Stimulated activated memory B cell treated with anti-CD40 and anti-IgM and Interleukin-4, amounts not matched to agents 10 μg/mL and 1 μg/mL and 100 μg/mL, for 72 hours (primary cell): ENCODE data around the gene ABAT.
"Not testable (repeated sequence)": the region's sequence is repeated elsewhere in the genome, so short reads cannot be mapped to it uniquely, and the experiment has no call there.

Source experiments
- ATAC-seq: fragments of 150-1000 bp; cut with Tn5 transposase; 2 replicates; pipeline ENCODE4 v1.10.0; 2021
- H3K27ac Mint-ChIP-seq: one replicate; pipeline ENCODE4 v1.8.0; 2022; ENCODE audit warnings: mild to moderate bottlenecking, mixed read lengths
- H3K27me3 Mint-ChIP-seq: one replicate; pipeline ENCODE4 v1.8.0; 2022; ENCODE audit warnings: mixed read lengths
- H3K36me3 Mint-ChIP-seq: one replicate; pipeline ENCODE4 v1.8.0; 2022; ENCODE audit warnings: mixed read lengths
- H3K4me1 Mint-ChIP-seq: one replicate; pipeline ENCODE4 v1.8.0; 2022; ENCODE audit warnings: mixed read lengths
- H3K4me3 Mint-ChIP-seq: one replicate; pipeline ENCODE4 v1.8.0; 2022; ENCODE audit warnings: mild to moderate bottlenecking, moderate library complexity, mixed read lengths
- H3K9me3 Mint-ChIP-seq: one replicate; pipeline ENCODE4 v1.8.0; 2022; ENCODE audit warnings: mixed read lengths

Gene ABAT

DNA sequence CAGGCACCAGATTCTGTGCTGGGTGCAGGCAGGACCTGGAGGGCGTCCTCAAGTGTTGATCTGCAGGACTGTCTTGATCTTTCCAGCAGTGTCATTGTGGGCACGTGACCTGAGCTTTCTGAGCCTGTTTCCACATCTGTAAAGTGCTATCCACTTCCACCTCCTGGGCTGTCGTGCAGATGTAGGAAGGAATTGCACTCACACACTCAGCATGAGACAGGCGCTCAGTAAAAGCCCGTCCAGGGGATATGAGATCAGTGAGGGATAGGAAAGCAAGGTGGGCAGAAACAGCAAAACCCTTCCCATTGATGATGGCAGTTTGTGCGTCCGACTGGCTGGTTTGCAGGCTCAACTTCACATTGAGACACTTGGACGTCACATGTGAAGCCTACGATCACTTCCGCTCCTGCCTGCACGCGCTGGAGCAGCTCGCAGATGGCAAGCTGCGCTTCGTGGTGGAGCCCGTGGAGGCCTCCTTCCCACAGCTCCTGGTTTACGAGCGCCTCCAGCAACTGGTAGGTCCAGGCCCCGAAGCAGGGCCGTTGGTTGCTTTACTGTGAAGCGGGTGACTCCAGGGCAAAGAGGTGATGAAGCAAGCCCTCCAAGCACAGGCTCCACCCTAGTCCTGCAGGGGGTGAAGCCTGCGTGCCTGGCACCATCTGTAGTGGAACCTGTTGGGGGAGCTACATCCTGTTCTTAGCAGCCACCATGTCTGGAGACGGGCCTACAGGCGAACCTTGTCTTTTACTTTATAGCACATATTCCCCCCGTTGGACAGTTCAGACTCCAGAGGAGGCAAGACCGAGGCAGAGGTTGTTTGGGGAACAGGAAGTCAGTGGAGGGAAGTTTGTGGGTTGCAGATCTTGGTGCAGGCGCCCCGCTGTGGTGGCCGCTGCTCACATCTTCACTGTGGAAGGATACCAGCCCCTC lies 29.9 kb upstream of the ABAT start:
- peak; percentile 20 for ATAC-seq
- Mint-ChIP-seq H3K36me3 (peaks cover 79% of the 10 kb centered on the region), H3K27ac (no peak overlapping the region), H3K4me3 (no peak overlapping the region), H3K27me3 (no peaks in the 10 kb centered on the region), H3K4me1 (peaks cover 5% of the 10 kb centered on the region), H3K9me3 (no peaks in the 10 kb centered on the region)

DNA sequence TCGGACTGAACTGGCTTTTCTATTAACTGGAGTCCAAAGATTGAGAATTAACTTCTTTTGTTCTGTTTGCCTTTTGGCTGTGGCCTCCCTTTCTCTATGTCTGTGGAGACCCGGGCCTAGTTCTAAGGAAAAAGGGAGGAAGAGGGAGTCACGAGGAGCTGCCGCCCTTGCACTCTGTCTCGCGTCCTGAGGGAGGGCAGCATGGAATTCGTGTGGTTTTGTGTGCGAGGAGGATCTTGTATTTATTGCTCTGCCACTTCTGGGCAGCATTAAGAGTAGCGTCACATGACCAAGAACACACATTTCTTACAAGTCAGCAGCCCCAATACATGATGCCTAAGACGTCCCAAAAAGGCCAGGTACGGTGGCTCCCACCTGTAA lies 29.3 kb upstream of the ABAT start:
- ATAC-seq, result no peak
- Mint-ChIP-seq H3K9me3 (no peaks in the 10 kb centered on the region), H3K27ac (no peak overlapping the region), H3K36me3 (peaks cover 72% of the 10 kb centered on the region), H3K27me3 (no peaks in the 10 kb centered on the region), H3K4me1 (peaks cover 5% of the 10 kb centered on the region), H3K4me3 (no peak overlapping the region)

DNA sequence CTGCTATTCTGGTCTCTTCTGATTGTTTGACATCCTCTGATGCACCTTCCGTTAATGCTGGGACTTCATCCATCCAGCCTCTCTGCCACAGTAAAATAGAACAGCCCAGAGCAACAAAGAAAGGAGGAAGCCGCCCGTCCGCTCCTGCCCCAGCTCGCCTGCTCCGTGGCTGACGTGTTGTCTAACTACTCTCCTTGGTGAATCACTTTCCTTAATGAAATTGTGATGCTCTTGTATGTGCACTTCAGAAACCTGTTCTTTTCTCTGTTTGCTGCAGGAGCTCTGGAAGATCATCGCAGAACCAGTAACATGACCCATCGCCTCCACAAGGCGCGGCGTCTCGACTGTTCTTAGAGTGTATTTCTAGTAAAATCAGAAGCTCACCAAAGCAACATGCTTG lies 28.6 kb upstream of the ABAT start:
- no peak for ATAC-seq
- H3K4me1 Mint-ChIP-seq, result peaks cover 5% of the 10 kb centered on the region
- H3K27ac Mint-ChIP-seq, result no peak overlapping the region
- H3K9me3 Mint-ChIP-seq, result no peaks in the 10 kb centered on the region
- H3K27me3 Mint-ChIP-seq, result no peaks in the 10 kb centered on the region
- H3K4me3 Mint-ChIP-seq, result no peak overlapping the region
- peaks cover 67% of the 10 kb centered on the region for H3K36me3 Mint-ChIP-seq

DNA sequence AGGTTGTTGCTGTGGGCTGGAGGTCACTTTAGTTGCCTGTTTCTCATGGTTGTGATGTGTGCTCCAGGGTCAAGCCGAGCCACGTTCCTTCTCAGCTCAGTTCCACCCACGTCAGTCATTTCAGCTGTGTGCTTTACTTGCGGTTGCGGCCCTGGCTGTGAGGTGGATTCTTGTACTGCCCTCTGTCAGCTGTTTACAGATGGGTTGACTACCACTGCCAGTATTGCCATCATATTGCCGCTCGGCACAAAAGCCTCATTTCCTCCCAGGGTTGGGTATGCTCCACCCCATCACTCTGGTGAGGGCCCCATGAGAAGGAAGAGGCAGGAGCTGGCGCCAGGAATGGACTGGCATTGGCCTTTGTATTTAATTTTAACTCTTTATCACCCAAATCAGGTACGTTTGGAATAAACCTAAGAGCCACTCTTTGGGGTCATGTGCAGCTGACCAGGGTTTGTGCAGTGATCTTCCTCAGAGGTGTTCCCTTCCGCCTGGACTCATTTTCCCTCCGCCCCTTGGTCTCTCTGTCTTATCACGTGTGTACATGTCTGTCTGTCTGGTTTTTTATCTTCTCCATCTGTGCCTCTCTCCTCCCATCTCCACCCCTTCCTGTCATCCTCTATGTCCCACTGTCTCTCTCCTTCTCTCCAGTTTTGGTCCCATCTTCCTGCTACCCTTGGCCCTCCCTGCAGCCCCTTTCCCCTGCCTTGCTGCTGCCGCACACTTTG lies 27.9 kb upstream of the ABAT start:
- Mint-ChIP-seq H3K27ac (no peak overlapping the region), H3K4me1 (peaks cover 5% of the 10 kb centered on the region)

DNA sequence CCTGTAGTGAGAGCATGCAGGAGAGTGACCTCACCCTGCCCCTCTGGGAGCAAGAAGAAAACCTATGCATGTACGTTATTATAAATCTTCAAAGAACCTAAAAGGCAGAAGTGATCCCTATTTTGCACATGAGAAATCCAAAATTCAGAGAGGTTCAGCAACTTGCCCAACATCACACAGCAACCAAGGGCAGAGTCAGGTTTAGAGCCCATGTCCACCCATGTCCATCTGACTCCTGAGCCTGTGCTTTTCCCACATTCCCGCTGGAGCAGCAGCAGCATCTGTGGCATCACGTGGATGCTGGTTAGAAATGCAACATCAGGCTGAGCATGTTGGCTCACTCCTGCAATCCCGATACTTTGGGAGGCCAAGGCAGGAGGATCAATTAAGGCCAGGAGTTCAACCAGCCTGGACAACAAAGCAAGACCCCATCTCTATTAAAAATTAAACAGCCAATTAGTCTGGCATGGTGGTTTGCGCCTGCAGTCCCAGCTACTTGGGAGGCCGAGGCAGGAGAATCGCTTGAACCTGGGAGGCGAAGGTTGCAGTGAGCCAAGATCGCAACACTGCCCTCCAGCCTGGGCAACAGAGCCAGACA lies 26.6 kb upstream of the ABAT start:
- Mint-ChIP-seq H3K4me3 (no peak overlapping the region), H3K27ac (no peak overlapping the region), H3K27me3 (no peaks in the 10 kb centered on the region), H3K36me3 (peaks cover 47% of the 10 kb centered on the region), H3K9me3 (no peaks in the 10 kb centered on the region), H3K4me1 (peaks cover 5% of the 10 kb centered on the region)
- ATAC-seq, result no peak

More for the DNA sequence above, 27.9 kb upstream of the ABAT start:
- no peak overlapping the region for H3K4me3 Mint-ChIP-seq
- no peak for ATAC-seq
- no peaks in the 10 kb centered on the region for H3K27me3 Mint-ChIP-seq
- H3K36me3 Mint-ChIP-seq, result peaks cover 60% of the 10 kb centered on the region
- H3K9me3 Mint-ChIP-seq, result no peaks in the 10 kb centered on the region

DNA sequence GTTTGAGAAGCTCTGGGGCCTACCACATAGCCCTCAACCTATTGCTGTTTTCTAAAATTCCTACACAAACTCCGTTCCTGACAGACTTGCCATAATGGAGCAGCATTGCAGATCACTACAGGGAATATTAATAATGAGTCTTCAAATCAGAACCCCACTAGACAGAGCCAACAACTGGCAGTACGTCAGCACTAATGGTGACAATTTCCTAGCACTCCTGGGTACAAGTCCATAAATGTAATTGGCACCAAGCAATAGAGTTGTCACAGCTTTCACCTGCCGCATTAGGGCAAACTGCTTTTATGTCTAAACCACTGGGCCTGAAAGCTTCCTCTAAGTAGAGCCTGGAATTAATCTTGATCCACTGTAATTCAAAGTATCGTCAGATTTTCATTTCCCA lies 25.5 kb upstream of the ABAT start:
- Mint-ChIP-seq H3K4me1 (peaks cover 5% of the 10 kb centered on the region), H3K27ac (no peak overlapping the region), H3K4me3 (no peak overlapping the region), H3K36me3 (peaks cover 42% of the 10 kb centered on the region), H3K27me3 (no peaks in the 10 kb centered on the region), H3K9me3 (no peaks in the 10 kb centered on the region)
- ATAC-seq, result no peak

DNA sequence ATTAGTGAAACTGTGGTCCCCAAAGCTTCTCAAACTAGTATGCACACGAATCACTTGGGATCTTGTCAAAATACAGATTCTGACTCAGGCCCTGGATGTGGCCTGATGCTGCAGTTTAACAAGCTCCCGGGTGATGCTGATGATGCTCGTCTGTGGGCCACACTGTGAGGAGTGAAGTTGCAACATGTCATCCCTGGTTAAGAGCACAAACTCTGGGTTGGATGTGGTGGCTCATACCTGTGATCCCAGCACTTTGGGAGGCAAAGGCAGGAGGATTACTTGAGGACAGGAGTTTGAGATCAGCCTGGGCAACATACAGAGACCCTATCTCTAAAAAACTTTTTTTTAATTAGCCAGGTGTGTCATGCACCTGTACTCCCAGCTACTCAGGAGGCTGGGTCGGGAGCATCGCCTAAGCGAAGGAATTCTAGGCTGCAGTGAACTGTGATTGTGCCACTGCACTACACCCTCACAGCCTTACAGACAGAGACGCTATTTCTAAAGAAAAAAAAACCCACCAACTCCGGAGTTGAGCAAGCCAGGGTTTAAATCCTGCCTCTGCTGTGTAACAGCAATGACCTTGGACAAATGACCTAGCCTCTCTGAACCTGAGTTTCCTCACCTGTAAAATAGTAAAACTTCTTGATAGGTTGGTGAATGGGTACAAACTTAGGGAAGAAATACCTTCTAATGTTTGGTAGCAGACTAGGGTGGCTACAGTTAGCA lies 24.4 kb upstream of the ABAT start:
- Mint-ChIP-seq H3K27ac (no peak overlapping the region), H3K4me1 (no peaks in the 10 kb centered on the region), H3K36me3 (peaks cover 31% of the 10 kb centered on the region), H3K4me3 (no peak overlapping the region), H3K27me3 (no peaks in the 10 kb centered on the region), H3K9me3 (no peaks in the 10 kb centered on the region)
- ATAC-seq, result no peak

DNA sequence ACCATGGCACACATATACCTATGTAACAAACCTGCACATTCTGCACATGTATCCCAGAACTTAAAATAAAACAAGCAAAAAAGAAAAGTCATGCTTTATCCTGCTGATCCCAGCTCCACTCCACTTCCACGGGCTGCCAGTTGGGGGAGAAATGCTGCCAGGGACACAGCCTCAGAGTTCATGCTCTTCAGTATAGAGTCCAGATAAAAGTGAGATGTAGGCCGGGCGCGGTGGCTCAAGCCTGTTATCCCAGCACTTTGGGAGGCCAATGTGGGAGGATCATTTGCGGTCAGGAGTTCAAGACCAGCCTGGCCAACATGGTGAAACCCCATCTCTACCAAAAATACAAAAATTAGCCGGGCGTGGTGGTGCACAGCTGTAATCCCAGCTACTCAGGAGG lies 22.5 kb upstream of the ABAT start:
- H3K27me3 Mint-ChIP-seq, H3K4me1 Mint-ChIP-seq, H3K4me3 Mint-ChIP-seq, ATAC-seq, H3K9me3 Mint-ChIP-seq, H3K27ac Mint-ChIP-seq: not testable (repeated sequence)
- H3K36me3 Mint-ChIP-seq, result peaks cover 13% of the 10 kb centered on the region

DNA sequence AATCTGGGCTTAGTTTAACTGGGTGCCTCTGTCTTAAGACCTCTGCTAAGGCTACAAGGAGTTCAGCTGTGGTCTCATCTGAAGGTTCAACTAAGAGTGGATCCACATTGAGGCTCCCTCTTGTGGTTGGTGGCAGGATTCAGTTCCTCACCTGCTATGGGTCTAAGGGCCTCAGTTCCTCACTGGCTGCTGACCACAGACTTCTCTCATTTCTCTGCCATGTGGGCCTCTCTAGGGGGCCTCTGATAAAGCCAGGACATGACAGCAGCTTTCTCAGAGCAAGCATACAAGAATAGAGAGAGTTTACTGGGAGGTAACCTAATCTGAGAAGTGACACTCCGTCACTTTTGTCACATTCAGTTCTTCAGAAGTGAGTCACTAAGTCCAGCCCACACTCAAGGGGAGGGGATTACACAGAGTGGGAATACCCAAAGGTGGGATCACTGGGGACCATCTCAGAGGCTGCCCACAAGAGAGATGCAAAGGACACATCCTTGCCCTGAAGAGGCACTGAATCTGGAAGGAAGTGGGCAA lies 19.2 kb upstream of the ABAT start:
- H3K4me1 Mint-ChIP-seq, result peaks cover 7% of the 10 kb centered on the region
- ATAC-seq, result peak; percentile 96
- no peak overlapping the region for H3K4me3 Mint-ChIP-seq
- peaks cover 5% of the 10 kb centered on the region for H3K36me3 Mint-ChIP-seq
- no peaks in the 10 kb centered on the region for H3K9me3 Mint-ChIP-seq
- peak overlapping the region; percentile 44 for H3K27ac Mint-ChIP-seq
- no peaks in the 10 kb centered on the region for H3K27me3 Mint-ChIP-seq

DNA sequence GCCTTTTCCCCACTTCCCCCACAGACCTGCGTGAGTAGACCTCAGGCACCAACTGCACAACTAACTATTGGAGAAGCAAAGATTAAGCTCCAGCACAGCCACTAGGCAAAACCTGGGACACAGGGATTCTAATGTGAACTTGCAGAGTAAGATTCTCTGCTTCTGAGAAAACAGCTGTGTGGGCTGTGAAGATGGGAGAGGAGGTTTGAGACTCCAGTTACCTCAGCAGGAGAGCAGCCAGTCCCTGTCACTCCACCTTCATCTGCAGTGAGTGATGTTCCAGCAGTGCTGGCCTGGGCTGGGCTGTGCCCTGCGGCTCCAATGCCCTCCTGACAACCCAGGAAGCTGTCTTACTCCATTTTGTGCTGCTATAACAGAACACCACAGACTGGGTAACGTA lies 18.0 kb upstream of the ABAT start:
- Mint-ChIP-seq H3K4me1 (peaks cover 16% of the 10 kb centered on the region), H3K36me3 (peaks cover 5% of the 10 kb centered on the region), H3K27ac (no peak overlapping the region), H3K27me3 (no peaks in the 10 kb centered on the region), H3K9me3 (no peaks in the 10 kb centered on the region), H3K4me3 (no peak overlapping the region)
- ATAC-seq, result no peak

DNA sequence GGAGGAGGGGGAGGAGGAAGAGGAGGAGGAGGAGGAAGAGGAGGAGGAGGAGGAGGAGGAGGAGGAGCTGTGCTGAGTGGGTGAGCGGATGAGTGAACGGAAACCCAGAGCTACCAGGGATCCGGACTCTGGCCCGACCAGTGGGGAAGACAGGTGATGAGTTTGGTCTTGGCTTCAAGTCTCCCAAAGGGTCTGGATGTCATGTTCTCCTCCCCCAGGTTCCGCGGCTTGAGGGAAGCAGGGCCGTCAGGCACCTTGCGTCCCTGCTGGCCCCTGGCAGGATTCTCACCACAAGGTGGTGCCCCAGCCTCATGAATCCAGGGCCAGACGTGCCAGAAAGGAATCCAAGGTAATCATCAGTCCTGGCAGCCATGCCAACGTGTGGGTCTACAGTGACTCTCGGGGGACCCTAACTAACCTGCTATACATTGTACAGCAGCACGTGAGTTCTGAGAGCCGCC lies 13.5 kb upstream of the ABAT start:
- ATAC-seq, result peak; percentile 79
- Mint-ChIP-seq H3K27ac (peak overlapping the region; percentile 54), H3K9me3 (no peaks in the 10 kb centered on the region), H3K36me3 (no peaks in the 10 kb centered on the region), H3K4me1 (peaks cover 8% of the 10 kb centered on the region), H3K27me3 (no peaks in the 10 kb centered on the region), H3K4me3 (no peak overlapping the region)

DNA sequence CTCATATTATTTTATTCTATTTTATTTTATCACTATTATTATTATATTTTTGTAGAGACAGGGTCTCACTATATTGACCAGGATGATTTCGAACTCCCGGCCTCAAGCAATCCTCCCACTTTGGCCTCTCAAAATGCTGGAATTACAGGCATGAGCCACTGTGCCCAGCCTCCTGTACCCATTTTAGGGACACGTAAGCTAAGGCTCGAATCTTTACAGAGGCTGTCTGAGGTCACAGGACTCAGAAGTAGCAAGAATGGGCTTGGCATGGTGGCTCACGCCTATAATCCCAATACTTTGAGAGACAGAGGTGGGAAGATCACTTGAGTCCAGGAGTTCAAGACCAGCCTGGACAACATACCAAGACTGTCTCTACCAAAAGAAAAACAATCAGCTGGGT lies 12.7 kb upstream of the ABAT start:
- H3K27me3 Mint-ChIP-seq, result no peaks in the 10 kb centered on the region

DNA sequence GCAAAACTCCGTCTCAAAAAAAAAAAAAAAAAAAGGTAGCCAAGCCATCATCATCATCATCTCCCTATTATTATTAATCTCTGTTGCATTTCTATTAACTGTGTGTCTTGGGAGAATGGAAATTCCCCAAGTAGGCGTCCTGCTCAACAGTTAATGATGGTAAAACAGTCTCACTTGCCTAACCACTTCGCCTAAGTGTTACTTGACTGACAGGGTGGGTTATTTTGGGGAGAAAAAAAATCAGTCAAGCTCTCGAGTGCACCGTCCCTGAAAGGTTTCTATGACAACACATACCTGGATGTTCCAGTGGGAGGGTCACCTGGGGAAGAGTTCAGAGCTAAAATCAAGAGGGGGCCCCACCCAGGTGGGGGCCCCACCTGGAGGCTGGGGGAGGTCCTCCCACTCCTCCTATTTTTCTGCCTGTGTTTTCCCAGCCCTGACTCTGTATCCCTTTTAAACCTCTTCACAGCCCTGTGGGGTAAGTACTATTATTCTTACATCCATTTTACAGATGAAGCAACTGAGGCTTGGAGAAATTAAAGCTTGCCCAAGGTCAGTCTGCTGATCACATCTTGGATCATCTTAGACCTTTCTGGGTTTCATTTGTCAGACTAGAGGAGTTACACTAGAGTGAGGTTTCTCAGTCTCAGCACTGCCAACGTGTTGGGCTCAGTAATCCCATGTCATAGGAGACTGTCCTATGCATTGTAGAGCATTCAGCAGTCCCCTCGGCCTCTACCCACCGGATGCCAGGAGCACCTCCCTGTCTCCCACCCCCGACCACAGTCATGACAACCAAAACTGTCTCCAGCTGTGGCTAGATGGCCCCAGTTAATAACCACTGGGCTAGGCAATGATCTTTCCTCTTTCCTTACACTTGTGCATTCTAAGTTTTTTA lies 11.0 kb upstream of the ABAT start:
- Mint-ChIP-seq H3K36me3 (peaks cover 19% of the 10 kb centered on the region), H3K27me3 (no peaks in the 10 kb centered on the region), H3K9me3 (no peaks in the 10 kb centered on the region), H3K4me3 (no peak overlapping the region), H3K27ac (no peak overlapping the region), H3K4me1 (peaks cover 8% of the 10 kb centered on the region)
- no peak for ATAC-seq

More for the DNA sequence above, 12.7 kb upstream of the ABAT start:
- peaks cover 6% of the 10 kb centered on the region for H3K36me3 Mint-ChIP-seq
- no peak overlapping the region for H3K4me3 Mint-ChIP-seq
- no peak for ATAC-seq
- H3K9me3 Mint-ChIP-seq, result no peaks in the 10 kb centered on the region
- H3K27ac Mint-ChIP-seq, result no peak overlapping the region
- H3K4me1 Mint-ChIP-seq, result peaks cover 8% of the 10 kb centered on the region

DNA sequence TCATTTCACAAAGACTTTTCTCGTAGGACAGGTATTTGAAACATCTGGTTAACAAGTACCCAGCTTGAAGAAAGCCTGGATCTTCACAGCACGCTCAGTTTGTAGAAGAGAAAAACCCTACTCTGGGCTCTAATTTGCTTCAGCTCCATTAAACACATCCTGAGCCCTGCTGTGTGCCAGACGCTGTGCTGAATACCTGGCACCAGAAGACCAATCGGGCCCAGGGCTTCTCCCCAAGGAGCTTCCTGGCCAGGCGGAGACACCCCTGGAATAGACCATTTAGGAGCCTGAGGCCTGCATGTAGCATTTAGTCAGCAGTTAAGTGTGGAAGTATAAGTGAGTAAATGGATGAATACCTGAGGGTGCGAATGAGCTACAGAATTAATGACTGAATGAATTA lies 8.9 kb upstream of the ABAT start:
- Mint-ChIP-seq H3K4me3 (no peak overlapping the region), H3K27me3 (no peaks in the 10 kb centered on the region), H3K27ac (no peak overlapping the region), H3K9me3 (no peaks in the 10 kb centered on the region), H3K4me1 (peaks cover 6% of the 10 kb centered on the region), H3K36me3 (peaks cover 19% of the 10 kb centered on the region)
- ATAC-seq, result no peak
